Fibroblast of skin of left quadriceps (primary cell): ENCODE data around the gene NUP210.
"Not testable (repeated sequence)": the region's sequence is repeated elsewhere in the genome, so short reads cannot be mapped to it uniquely, and the experiment has no call there.

Experiments used
- DNase-seq, 2 experiments: peaks; one replicate each; pipeline ENCODE4 v3.0.0-alpha.2; 2013; ENCODE audit warnings: low read depth in 2 of 2

NUP210 gene

GRCh38 chr3:13429631-13430291, 9.6 kb upstream of the NUP210 start:
- no peak for DNase-seq

GRCh38 chr3:13428678-13429077, 8.6 kb upstream of the NUP210 start:
- not testable (repeated sequence) for DNase-seq

DNA sequence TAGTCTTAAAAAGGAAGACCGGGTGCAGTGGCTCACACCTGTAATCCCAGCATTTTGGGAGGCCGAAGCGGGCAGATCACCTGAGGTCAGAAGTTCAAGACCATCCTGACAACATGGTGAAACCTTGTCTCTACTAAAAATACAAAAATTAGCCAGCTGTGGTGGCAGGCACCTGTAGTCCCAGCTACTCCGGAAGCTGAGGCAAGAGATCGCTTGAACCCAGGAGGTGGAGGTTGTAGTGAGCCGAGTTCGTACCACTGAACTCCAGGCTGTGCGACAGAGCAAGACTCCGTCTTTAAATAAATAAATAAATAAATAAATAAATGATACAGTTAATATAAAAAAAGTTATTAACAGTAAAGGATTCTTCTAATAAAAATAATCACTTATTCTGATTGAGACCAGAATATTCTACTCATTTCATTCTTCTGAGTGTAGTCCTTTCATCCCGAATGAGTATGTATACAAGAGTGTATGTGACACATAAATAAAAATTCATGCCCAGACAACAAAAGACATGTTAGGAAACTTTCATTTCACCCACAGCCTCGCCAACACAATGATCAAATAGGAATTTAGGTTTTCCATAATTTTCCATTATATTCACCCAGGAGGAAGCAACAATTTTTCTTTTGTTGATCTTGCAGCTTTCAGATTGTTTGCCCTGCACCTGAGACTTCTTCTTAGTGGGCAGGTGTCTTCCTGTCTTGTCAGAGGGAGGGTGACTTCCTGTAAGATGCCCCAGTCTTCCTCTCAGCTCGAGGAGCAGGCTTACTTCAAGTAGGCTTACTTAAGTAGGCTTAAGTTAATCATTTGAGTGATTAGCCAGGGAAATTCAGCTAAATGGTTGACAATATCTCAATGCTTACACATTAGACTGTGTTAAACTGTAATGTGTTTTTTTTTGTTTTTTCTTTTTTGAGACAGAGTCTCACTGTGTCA, 7.8 kb upstream of the NUP210 start:
- DNase-seq: no peak

- DNase-seq: no peak
These were observed 6.5 kb upstream of the NUP210 start for GRCh38 chr3:13426591-13426990.

DNA sequence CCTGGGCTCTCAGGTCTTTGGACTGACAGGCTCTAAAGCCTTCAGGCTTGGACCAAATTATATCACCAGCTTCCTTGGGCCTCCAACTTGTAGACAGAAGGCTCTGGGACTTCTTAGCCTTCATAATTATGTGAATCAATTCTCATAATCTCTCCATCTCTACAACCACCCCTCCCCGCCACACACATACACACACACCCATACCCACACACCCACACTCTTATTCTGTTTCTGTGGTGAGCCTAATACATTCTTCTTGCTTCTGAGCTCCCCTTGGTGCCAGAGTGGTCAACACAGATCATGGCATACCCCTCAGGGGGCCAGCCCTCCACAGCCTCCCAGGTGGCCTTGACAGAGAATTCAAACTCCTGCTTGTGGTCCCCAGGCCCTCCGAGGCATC, 5.6 kb upstream of the NUP210 start:
- DNase-seq: no peak

- no peak for DNase-seq
These were observed 4.9 kb upstream of the NUP210 start for GRCh38 chr3:13424865-13425617.

- no peak for DNase-seq
These were observed 4.2 kb upstream of the NUP210 start for GRCh38 chr3:13424141-13424844.

DNA sequence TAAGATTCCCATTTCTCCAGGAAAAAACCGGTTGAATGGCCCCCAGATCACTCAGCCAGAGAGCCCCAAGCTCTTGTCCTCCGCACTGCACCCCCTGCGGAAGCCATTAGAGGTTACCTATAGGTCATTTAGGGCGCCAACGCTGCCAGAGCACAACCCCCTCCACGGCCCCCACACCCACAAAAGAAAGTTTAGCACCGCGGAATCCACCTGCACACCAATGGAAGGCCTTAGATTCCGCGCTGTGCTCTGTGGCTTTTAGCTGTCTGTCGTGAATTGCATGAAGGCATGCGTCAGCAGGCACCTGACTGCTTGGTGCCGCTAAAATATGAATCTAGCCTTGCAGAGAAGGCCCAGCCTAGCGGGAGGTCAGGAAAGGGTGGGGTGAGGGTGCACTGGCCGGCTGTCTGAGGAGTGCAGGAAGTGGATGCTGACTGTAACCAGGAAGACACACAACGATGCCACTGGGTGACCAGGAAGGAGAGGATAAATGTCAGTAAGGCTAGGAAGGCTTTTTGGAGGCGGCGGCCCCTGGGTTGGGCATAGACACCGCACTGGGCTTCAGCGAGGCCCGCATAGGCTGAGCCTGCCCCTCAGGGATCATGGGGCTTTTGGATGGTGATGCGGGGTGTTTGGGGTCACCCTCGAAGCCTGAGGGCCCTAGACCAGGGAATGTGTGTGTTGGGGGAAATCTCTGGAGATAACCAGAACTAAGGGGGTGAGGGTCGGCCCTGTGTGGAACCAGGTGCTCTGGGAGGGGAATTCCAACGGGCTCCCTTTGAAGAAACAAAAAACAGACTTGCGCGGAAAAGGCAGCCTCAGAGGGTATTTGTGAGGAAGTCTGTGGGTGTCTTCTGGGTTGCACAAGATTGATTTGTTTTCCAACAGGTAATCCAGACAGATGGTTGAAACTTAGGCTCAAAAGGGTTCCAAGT, 976 bp upstream of the NUP210 start:
- DNase-seq: no peak

GRCh38 chr3:13419505-13420044, 547 bp downstream of the NUP210 start:
- DNase-seq: no peak

GRCh38 chr3:13417166-13417947, 2.8 kb downstream of the NUP210 start:
- no peak for DNase-seq

DNA sequence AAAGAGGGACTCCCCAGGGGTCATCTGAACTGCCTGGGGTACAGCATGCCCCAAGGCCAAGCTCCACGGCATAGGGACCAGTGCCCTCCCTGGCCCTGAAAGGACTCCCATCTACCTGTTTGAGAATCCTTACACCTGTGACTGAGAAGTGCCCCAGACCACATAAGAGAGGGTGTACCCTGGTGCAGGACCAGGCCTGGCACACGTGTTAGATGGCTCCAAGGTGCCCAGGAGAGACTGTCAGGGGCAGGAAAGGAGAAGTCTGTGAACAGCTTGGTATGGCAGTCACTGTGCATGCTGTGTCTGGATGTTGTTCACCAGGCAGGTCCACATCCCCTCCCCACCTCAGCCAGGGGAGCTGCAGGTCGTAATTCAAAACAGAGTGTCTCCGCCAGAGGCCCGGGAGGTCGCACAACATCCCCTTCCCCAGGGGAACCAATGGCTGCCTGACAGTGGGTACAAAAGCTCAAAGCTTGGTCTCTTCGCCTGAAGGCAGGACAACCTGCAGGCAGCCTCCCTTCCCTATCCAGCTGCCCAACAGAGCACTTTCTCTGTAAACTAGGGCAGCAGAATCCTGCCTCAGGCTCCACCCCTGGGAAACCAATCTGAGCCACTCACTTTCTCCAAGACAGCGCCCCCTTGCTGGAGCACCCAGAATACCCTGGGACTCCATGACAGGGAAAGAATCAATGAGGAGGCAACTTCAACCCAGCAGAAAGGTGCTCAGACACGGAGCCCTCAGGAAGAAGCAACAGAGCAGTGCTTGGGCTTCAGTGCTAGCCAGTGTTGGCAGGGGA, 3.9 kb downstream of the NUP210 start:
- DNase-seq: no peak

DNA sequence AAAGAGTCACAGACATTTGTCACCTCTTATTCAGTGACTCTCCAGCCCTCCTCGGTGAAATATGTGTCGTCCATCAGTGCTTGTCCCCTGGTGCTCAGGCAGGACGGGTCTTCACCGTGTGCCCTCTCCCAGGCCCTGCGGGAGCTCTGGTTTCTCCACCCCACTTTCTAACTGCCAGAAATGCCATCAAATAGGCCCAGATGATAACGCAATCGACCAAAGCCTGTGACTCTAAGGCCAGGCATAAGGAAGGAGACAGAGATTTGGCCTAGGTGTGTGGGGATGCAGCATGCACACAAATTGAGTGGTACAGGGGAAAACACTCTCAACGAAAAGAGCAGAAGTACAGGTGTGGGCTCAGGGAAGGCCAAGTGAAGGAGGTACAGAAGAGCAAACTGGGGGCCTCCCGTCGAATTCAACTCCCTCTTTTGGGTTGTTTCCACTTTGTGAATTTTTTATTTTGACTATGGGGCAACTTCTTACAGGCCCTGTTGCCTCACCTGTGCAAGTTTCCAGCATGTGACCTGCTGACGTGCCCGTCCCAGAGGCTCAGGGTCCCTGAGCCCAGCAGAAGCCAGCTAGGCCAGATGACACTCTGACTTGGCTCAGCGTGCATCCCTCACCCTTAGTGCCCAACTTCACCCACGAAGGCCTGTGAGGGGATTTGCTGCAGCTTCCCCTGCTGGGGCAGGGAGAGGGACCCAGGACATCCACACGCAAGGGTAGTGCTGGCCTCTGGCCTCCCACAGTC, 4.7 kb downstream of the NUP210 start:
- DNase-seq: no peak

GRCh38 chr3:13414040-13414729, 5.9 kb downstream of the NUP210 start:
- DNase-seq: no peak

GRCh38 chr3:13411186-13411860, 8.8 kb downstream of the NUP210 start:
- no peak for DNase-seq

GRCh38 chr3:13408890-13409289, 11.2 kb downstream of the NUP210 start:
- DNase-seq: no peak

DNA sequence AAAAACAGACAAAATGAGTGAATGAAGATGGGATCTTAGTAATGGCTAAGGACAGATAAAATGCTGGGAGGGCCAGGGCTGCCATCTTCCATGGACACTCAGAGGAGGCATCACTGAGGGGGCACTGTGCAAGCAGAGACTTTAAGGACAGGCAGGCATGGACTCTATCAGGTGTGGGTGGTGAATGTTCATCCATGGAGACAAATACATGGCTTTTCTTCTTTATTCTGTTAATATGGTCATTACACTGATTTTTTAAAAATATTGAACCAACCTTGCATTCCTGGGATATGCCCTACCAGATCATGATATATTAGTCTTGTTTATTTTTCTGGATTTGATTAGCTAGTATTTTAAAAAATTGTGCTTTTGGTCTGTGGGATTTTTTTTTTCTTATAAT, 12.2 kb downstream of the NUP210 start:
- DNase-seq: no peak

DNA sequence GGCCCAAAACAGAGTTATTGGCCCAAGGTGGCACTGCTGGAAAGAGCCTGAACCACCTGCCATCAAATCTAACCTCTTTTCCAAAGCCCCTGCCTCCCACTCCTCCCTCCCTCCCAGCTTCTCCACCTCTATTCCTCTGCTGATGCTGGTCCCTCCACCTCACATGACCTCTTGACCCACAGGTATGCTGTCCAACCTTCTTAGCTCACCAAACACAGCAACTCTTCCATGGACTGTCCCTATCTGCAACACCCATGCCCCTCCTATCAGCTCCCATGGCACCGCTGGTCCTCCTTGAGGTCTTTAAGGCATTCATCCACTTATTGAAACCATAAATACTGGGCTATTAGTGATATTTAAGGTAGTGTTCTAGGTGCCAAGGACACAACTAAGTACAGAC, 12.6 kb downstream of the NUP210 start:
- DNase-seq: no peak
